ENCODE results near the gene FSTL4. TPM values are rescaled to one million over a fixed set of nuclear protein-coding genes. Genes with fewer than 3 reads are reported as not detected.

The FSTL4 gene
- total RNA-seq, 4 donors from 2014 or later: 0.27 to 1.6 (median 0.35) TPM; not detected in 1

DNA sequence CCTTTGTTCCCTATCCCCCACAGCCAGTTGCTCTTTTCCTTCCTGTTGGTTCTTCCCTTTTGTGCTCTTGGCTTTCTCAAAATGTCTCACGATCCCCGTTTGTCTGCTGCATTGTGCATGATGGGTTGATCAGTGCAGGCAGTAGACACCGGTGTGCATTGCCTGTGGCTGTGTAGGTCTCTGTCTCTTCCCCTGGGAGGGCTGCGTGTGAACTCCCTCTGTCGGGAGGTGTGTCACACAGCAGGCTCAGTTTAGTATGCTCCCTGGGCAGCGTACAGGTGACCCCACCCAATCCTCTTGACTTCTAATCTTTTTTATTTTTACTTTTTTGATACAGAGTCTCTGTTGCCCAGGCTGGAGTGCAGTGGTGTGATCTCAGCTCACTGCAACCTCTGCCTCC, 265.3 kb downstream of the FSTL4 start:
- H3K4me1 ChIP-seq: no peaks in the 10 kb centered on the region

DNA sequence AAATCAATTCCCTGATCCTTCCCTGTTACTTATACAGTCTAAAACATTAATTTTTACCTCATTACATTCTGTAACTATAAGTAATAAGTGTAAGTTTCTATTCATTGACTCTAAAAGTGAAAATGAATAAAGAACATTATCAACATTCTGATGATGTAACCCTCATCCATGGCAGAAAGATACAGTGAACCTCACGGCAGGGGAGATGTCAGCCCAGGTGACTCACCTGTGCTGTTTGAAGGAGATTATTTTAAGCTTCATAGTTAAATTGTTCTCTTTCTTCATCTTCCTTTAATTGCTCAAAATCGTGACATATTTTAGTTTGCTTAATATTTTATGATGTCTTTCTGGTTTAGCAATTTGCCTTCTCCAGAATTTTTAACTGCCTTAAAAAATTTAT, 268.1 kb downstream of the FSTL4 start:
- no peaks in the 10 kb centered on the region for H3K36me3 ChIP-seq
- H3K4me3 ChIP-seq: no peak overlapping the region
- H3K27ac ChIP-seq: no peak overlapping the region
- no peaks in the 10 kb centered on the region for H3K9me3 ChIP-seq
- DNase-seq: no peak
- H3K4me1 ChIP-seq: peaks cover 0 to 5% (median 0%) of the 10 kb centered on the region in 4 donors
- no peak for TF ChIP-seq POLR2A (IDR thresholded peaks at IDR 0.05)
- H3K27me3 ChIP-seq: no peaks in the 10 kb centered on the region

More for the DNA sequence above, 265.3 kb downstream of the FSTL4 start:
- Histone ChIP-seq H3K27me3 (no peaks in the 10 kb centered on the region), H3K4me3 (no peak overlapping the region), H3K36me3 (no peaks in the 10 kb centered on the region), H3K9me3 (no peaks in the 10 kb centered on the region), H3K27ac (no peak overlapping the region)
- DNase-seq: peak in 1 of 3 donors; percentile 25
- TF ChIP-seq CTCF (IDR thresholded peaks at IDR 0.05) (peak in 2 of 6 experiments; percentile 31 to 33), POLR2A (IDR thresholded peaks at IDR 0.05) (no peak)

- TF ChIP-seq POLR2A (IDR thresholded peaks at IDR 0.05): no peak
- no peak for TF ChIP-seq CTCF (IDR thresholded peaks at IDR 0.05)
- Histone ChIP-seq H3K4me3 (no peak overlapping the region), H3K4me1 (peaks cover 0 to 5% (median 0%) of the 10 kb centered on the region in 4 donors), H3K36me3 (no peaks in the 10 kb centered on the region), H3K9me3 (no peaks in the 10 kb centered on the region), H3K27me3 (no peaks in the 10 kb centered on the region), H3K27ac (no peak overlapping the region)
- no peak for DNase-seq
These were observed 269.1 kb downstream of the FSTL4 start for GRCh38 chr5:133343196-133343595.

- Histone ChIP-seq H3K27me3 (no peaks in the 10 kb centered on the region), H3K36me3 (no peaks in the 10 kb centered on the region), H3K4me3 (no peak overlapping the region), H3K27ac (no peak overlapping the region), H3K4me1 (peaks cover 0 to 5% (median 0%) of the 10 kb centered on the region in 4 donors), H3K9me3 (no peaks in the 10 kb centered on the region)
- DNase-seq: peak in 1 of 3 donors; percentile 39
- TF ChIP-seq CTCF (IDR thresholded peaks at IDR 0.05) (no peak), POLR2A (IDR thresholded peaks at IDR 0.05) (no peak)
These were observed 270.2 kb downstream of the FSTL4 start for GRCh38 chr5:133341915-133342710.

GRCh38 chr5:133341296-133341695, 271.0 kb downstream of the FSTL4 start:
- Histone ChIP-seq H3K4me3 (no peak overlapping the region), H3K27me3 (no peaks in the 10 kb centered on the region), H3K27ac (no peak overlapping the region), H3K4me1 (peaks cover 0 to 5% (median 0%) of the 10 kb centered on the region in 4 donors), H3K9me3 (no peaks in the 10 kb centered on the region), H3K36me3 (no peaks in the 10 kb centered on the region)
- no peak for TF ChIP-seq POLR2A (IDR thresholded peaks at IDR 0.05)
- no peak for TF ChIP-seq CTCF (IDR thresholded peaks at IDR 0.05)
- peak in 1 of 3 donors; percentile 39 for DNase-seq

DNA sequence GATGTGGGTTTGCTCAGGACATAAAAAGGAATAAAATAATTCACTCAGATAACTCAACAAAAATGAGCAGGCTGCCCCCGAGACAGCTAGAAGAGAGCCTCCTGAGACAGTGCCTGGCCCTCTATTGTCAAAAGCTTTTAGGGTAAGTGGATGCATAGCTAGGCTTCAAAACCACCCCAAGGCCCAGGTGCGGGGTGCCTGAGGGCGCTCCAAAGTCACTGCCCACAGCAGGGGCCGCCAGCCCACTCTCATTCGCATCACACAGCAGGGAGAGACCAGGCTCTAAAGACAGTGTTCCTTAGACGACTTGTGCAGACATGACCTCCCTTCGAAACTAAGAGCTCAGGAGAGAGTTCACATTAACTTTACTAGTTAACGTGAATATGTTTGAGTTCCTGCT, 271.5 kb downstream of the FSTL4 start:
- peaks cover 0 to 5% (median 0%) of the 10 kb centered on the region in 4 donors for H3K4me1 ChIP-seq
- peak in 1 of 3 donors; percentile 22 for DNase-seq
- no peaks in the 10 kb centered on the region for H3K27me3 ChIP-seq
- no peak overlapping the region for H3K27ac ChIP-seq
- H3K9me3 ChIP-seq: no peaks in the 10 kb centered on the region
- no peaks in the 10 kb centered on the region for H3K36me3 ChIP-seq
- H3K4me3 ChIP-seq: no peak overlapping the region
- TF ChIP-seq CTCF (IDR thresholded peaks at IDR 0.05) (no peak), POLR2A (IDR thresholded peaks at IDR 0.05) (no peak)

Measured in Peyer's patch (tissue), 4 donors.